Measurements from ENCODE around the gene UBE2H.
"Not testable (repeated sequence)": the region's sequence is repeated elsewhere in the genome, so short reads cannot be mapped to it uniquely, and the experiment has no call there.

UBE2H gene

GRCh38 chr7:129836983-129837382, 115.8 kb downstream of the UBE2H start:
- Histone ChIP-seq H3K27ac (no peak overlapping the region), H3K9me3 (no peaks in the 10 kb centered on the region), H3K36me3 (peaks cover 53% of the 10 kb centered on the region), H4K20me1 (peaks cover 100% of the 10 kb centered on the region), H3K4me3 (no peak overlapping the region), H3K27me3 (peaks cover 16% of the 10 kb centered on the region; the same call in 1 of the 2 replicates), H3K4me2 (no peak overlapping the region), H3K4me1 (peaks cover 19% of the 10 kb centered on the region), H3K9ac (no peak overlapping the region)
- no peak for TF ChIP-seq Cebpa-rat (IDR thresholded peaks at IDR 0.05)

GRCh38 chr7:129835569-129835968, 117.2 kb downstream of the UBE2H start:
- Histone ChIP-seq H3K4me2 (no peak overlapping the region), H3K27ac (no peak overlapping the region), H3K9me3 (no peaks in the 10 kb centered on the region), H3K9ac (no peak overlapping the region), H4K20me1 (peaks cover 100% of the 10 kb centered on the region), H3K4me1 (peaks cover 5% of the 10 kb centered on the region), H3K4me3 (no peak overlapping the region), H3K36me3 (peaks cover 58% of the 10 kb centered on the region), H3K27me3 (peaks cover 15% of the 10 kb centered on the region; the same call in 1 of the 2 replicates)
- no peak for TF ChIP-seq Cebpa-rat (IDR thresholded peaks at IDR 0.05)

- H3K4me2 ChIP-seq, H3K27me3 ChIP-seq, H3K4me3 ChIP-seq, H3K9me3 ChIP-seq, H3K4me1 ChIP-seq, H3K9ac ChIP-seq, H3K27ac ChIP-seq: not testable (repeated sequence)
- peaks cover 49% of the 10 kb centered on the region for H3K36me3 ChIP-seq
- peaks cover 83% of the 10 kb centered on the region for H4K20me1 ChIP-seq
These were observed 119.4 kb downstream of the UBE2H start for GRCh38 chr7:129833353-129833752.

- no peak for TF ChIP-seq Cebpa-rat (IDR thresholded peaks at IDR 0.05)
- no peak overlapping the region for H3K4me3 ChIP-seq
- no peak overlapping the region for H3K27ac ChIP-seq
- no peak overlapping the region for H3K4me2 ChIP-seq
- H3K36me3 ChIP-seq: peaks cover 49% of the 10 kb centered on the region
- no peaks in the 10 kb centered on the region for H3K9me3 ChIP-seq
- no peaks in the 10 kb centered on the region; the same call in 1 of the 2 replicates for H3K4me1 ChIP-seq
- no peaks in the 10 kb centered on the region for H3K27me3 ChIP-seq
- peaks cover 83% of the 10 kb centered on the region for H4K20me1 ChIP-seq
- H3K9ac ChIP-seq: no peak overlapping the region
These were observed 120.0 kb downstream of the UBE2H start for GRCh38 chr7:129832701-129833227.

- no peak overlapping the region for H3K4me3 ChIP-seq
These were observed 120.5 kb downstream of the UBE2H start for GRCh38 chr7:129832282-129832681.

GRCh38 chr7:129831424-129832058, 121.2 kb downstream of the UBE2H start:
- Histone ChIP-seq H3K27me3 (no peaks in the 10 kb centered on the region), H3K4me1 (no peaks in the 10 kb centered on the region; the same call in 1 of the 2 replicates), H3K9me3 (no peaks in the 10 kb centered on the region), H3K27ac (no peak overlapping the region), H3K36me3 (peaks cover 41% of the 10 kb centered on the region), H3K4me2 (no peak overlapping the region), H3K4me3 (no peak overlapping the region), H3K9ac (no peak overlapping the region), H4K20me1 (peaks cover 76% of the 10 kb centered on the region)
- TF ChIP-seq Cebpa-rat (IDR thresholded peaks at IDR 0.05): no peak

More at GRCh38 chr7:129832282-129832681, 120.5 kb downstream of the UBE2H start:
- H3K9me3 ChIP-seq: no peaks in the 10 kb centered on the region
- peaks cover 83% of the 10 kb centered on the region for H4K20me1 ChIP-seq
- H3K36me3 ChIP-seq: peaks cover 48% of the 10 kb centered on the region
- H3K27me3 ChIP-seq: no peaks in the 10 kb centered on the region
- no peak overlapping the region for H3K27ac ChIP-seq
- TF ChIP-seq Cebpa-rat (IDR thresholded peaks at IDR 0.05): no peak
- H3K4me1 ChIP-seq: no peaks in the 10 kb centered on the region; the same call in 1 of the 2 replicates
- H3K4me2 ChIP-seq: no peak overlapping the region
- no peak overlapping the region for H3K9ac ChIP-seq

GRCh38 chr7:129830949-129831348, 121.8 kb downstream of the UBE2H start:
- no peak overlapping the region for H3K4me3 ChIP-seq
- no peak overlapping the region for H3K27ac ChIP-seq
- H3K27me3 ChIP-seq: no peaks in the 10 kb centered on the region
- peaks cover 70% of the 10 kb centered on the region for H4K20me1 ChIP-seq
- H3K4me1 ChIP-seq: peaks cover 6% of the 10 kb centered on the region
- no peak overlapping the region for H3K9ac ChIP-seq
- H3K4me2 ChIP-seq: no peak overlapping the region
- peaks cover 37% of the 10 kb centered on the region for H3K36me3 ChIP-seq
- no peak for TF ChIP-seq Cebpa-rat (IDR thresholded peaks at IDR 0.05)
- H3K9me3 ChIP-seq: no peaks in the 10 kb centered on the region

- no peak overlapping the region for H3K9ac ChIP-seq
- peaks cover 61% of the 10 kb centered on the region for H4K20me1 ChIP-seq
- H3K4me1 ChIP-seq: peaks cover 6% of the 10 kb centered on the region
- TF ChIP-seq Cebpa-rat (IDR thresholded peaks at IDR 0.05): no peak
- no peak overlapping the region for H3K4me3 ChIP-seq
- H3K36me3 ChIP-seq: peaks cover 28% of the 10 kb centered on the region
- H3K9me3 ChIP-seq: no peaks in the 10 kb centered on the region
- no peaks in the 10 kb centered on the region; the same call in 1 of the 2 replicates for H3K27me3 ChIP-seq
- no peak overlapping the region for H3K27ac ChIP-seq
- H3K4me2 ChIP-seq: peak overlapping the region; percentile 28
These were observed 122.8 kb downstream of the UBE2H start for GRCh38 chr7:129829737-129830631.

GRCh38 chr7:129828989-129829736, 123.6 kb downstream of the UBE2H start:
- H4K20me1 ChIP-seq: peaks cover 53% of the 10 kb centered on the region
- no peak overlapping the region for H3K27ac ChIP-seq
- no peak overlapping the region for H3K9ac ChIP-seq
- peak overlapping the region; percentile 28; the same call in 1 of the 2 replicates for H3K4me2 ChIP-seq
- TF ChIP-seq Cebpa-rat (IDR thresholded peaks at IDR 0.05): no peak
- H3K4me1 ChIP-seq: peaks cover 12% of the 10 kb centered on the region
- no peaks in the 10 kb centered on the region for H3K9me3 ChIP-seq
- no peak overlapping the region for H3K4me3 ChIP-seq
- H3K27me3 ChIP-seq: peaks cover 5% of the 10 kb centered on the region; the same call in 1 of the 2 replicates
- H3K36me3 ChIP-seq: peaks cover 20% of the 10 kb centered on the region

Measured in BLaER1 (cell line).